ENCODE measurements around the gene OLAH.

OLAH gene

DNA sequence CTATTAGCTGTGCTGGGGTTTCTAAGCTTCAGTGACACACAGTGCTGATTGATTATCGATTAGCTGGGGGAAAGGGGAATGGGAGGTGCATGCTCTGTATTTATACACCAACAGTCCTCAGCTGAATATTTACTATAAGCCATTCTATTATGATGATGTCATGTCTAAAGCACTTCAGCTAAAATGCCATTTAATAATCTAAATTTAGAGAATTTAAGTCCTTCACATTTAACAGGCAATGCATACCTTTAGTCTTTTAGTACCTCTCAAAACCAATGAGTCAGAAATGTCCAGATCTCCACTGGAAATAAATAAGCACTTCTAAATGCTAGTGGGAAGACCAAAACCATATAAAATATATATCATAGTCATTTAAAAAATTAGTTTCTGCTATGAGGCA lies 78.0 kb downstream of the OLAH start:
- Histone ChIP-seq H2BK15ac (ENCODE audit: low read length) (no peak overlapping the region), H3K4me2 (ENCODE audit: insufficient read depth, low read length, poor library complexity, severe bottlenecking) (no peak overlapping the region), H3K4me3 (ENCODE audit: low read length in 2 of 2) (no peak overlapping the region), H3K9ac (ENCODE audit: low read depth, low read length, poor library complexity) (no peak overlapping the region), H3K4me1 (ENCODE audit: control insufficient read depth in 2 of 2, insufficient read depth in 1 of 2, low read depth in 1 of 2, low read length in 2 of 2) (no peaks in the 10 kb centered on the region), H3K27me3 (ENCODE audit: control insufficient read depth in 3 of 3, insufficient read depth in 3 of 3, low read depth in 1 of 3, low read length in 3 of 3) (no peaks in the 10 kb centered on the region), H3K9me3 (replicated peaks in 1 of 2; ENCODE audit: control insufficient read depth in 2 of 2, insufficient read depth in 1 of 2, low read depth in 1 of 2, low read length in 2 of 2) (peaks cover 0 to 8% of the 10 kb centered on the region in 2 donors), H3K4ac (ENCODE audit: low read length) (no peak overlapping the region), H4K8ac (ENCODE audit: low read depth, low read length) (no peak overlapping the region), H3K79me1 (ENCODE audit: low read depth, low read length) (no peaks in the 10 kb centered on the region), H2BK12ac (ENCODE audit: low read length) (no peak overlapping the region), H2AFZ (ENCODE audit: low read length) (no peak overlapping the region), H3K23ac (ENCODE audit: low read depth, low read length, poor library complexity) (no peak overlapping the region), H2AK5ac (ENCODE audit: low read depth, low read length) (no peak overlapping the region), H2BK120ac (ENCODE audit: low read depth, low read length) (no peak overlapping the region), H3K18ac (ENCODE audit: low read length) (no peak overlapping the region), H3K36me3 (replicated peaks in 1 of 2; ENCODE audit: control insufficient read depth in 2 of 2, insufficient read depth in 2 of 2, low read length in 2 of 2) (peaks cover 18 to 76% of the 10 kb centered on the region in 2 donors), H4K91ac (ENCODE audit: low read depth, low read length, poor library complexity) (no peak overlapping the region), H3K14ac (ENCODE audit: low read length) (no peak overlapping the region), H3K27ac (replicated peaks; ENCODE audit: low read length) (no peak overlapping the region), H2BK5ac (ENCODE audit: low read length) (no peak overlapping the region)
- DNase-seq (ENCODE audit: low spot score), result no peak
- WGBS, 2 donors (ENCODE audit: extremely low coverage in 2 of 2, insufficient read length in 2 of 2, insufficient replicate concordance in 1 of 2), result no CpG with 5 or more reads among the region's 1 CpG

DNA sequence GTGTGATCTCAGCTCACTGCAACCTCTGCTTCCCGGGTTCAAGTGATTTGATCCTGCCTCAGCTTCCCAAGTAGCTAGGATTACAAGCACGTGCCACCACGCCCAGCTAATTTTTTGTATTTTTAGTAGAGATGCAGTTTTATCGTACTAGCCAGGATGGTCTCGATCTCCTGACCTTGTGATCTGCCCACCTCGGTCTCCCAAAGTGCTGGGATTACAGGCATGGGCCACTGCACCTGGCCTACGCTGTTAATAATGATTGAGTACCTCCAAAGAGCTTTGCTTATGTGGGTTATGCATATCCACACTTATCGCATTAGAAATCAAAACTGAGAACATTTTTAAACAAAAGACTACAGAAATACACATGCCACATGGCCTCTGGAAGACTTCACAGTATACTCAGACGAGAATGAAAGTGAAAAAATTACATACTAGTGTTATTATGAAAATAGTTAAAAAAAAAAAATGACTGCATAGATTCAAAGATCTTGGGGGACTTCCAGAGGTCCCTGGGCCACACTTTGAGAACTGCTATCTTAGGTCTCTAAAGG lies 78.8 kb downstream of the OLAH start:
- Histone ChIP-seq H4K91ac (ENCODE audit: low read depth, low read length, poor library complexity) (no peak overlapping the region), H2BK15ac (ENCODE audit: low read length) (no peak overlapping the region), H3K79me1 (ENCODE audit: low read depth, low read length) (no peaks in the 10 kb centered on the region), H2BK120ac (ENCODE audit: low read depth, low read length) (no peak overlapping the region), H3K27me3 (ENCODE audit: control insufficient read depth in 3 of 3, insufficient read depth in 3 of 3, low read depth in 1 of 3, low read length in 3 of 3) (no peaks in the 10 kb centered on the region), H2AK5ac (ENCODE audit: low read depth, low read length) (no peak overlapping the region), H3K4me1 (ENCODE audit: control insufficient read depth in 2 of 2, insufficient read depth in 1 of 2, low read depth in 1 of 2, low read length in 2 of 2) (no peaks in the 10 kb centered on the region), H3K4me3 (ENCODE audit: low read length in 2 of 2) (no peak overlapping the region), H2AFZ (ENCODE audit: low read length) (no peak overlapping the region), H3K27ac (replicated peaks; ENCODE audit: low read length) (no peak overlapping the region), H2BK12ac (ENCODE audit: low read length) (no peak overlapping the region), H2BK5ac (ENCODE audit: low read length) (no peak overlapping the region), H4K8ac (ENCODE audit: low read depth, low read length) (no peak overlapping the region), H3K9me3 (replicated peaks in 1 of 2; ENCODE audit: control insufficient read depth in 2 of 2, insufficient read depth in 1 of 2, low read depth in 1 of 2, low read length in 2 of 2) (peaks cover 0 to 8% of the 10 kb centered on the region in 2 donors), H3K18ac (ENCODE audit: low read length) (no peak overlapping the region), H3K14ac (ENCODE audit: low read length) (no peak overlapping the region), H3K23ac (ENCODE audit: low read depth, low read length, poor library complexity) (no peak overlapping the region), H3K4me2 (ENCODE audit: insufficient read depth, low read length, poor library complexity, severe bottlenecking) (no peak overlapping the region), H3K36me3 (replicated peaks in 1 of 2; ENCODE audit: control insufficient read depth in 2 of 2, insufficient read depth in 2 of 2, low read length in 2 of 2) (peaks cover 17 to 71% of the 10 kb centered on the region in 2 donors), H3K9ac (ENCODE audit: low read depth, low read length, poor library complexity) (no peak overlapping the region), H3K4ac (ENCODE audit: low read length) (no peak overlapping the region)
- DNase-seq (ENCODE audit: low spot score), result no peak
- no CpG with 5 or more reads among the region's 9 CpGs for WGBS, 2 donors (ENCODE audit: extremely low coverage in 2 of 2, insufficient read length in 2 of 2, insufficient replicate concordance in 1 of 2)

Data from neuronal stem cell (in vitro differentiated cells).